H1 (cell line): Measurements from ENCODE around the gene TRABD. TPM values are rescaled to one million over a fixed set of nuclear protein-coding genes. Genes with fewer than 3 reads are reported as not detected.

Source experiments
- CTCF ChIA-PET: fragments of 300-600 bp; sonication (Branson Sonifier 250); formaldehyde crosslinking; loops from one replicate; lab custom pipeline; 2021; ENCODE audit not compliant: partially characterized antibody; lab: Charles Lee
- POLR2A ChIA-PET: fragments of 300-600 bp; sonication (Branson Sonifier 250); formaldehyde crosslinking; loops from one replicate; lab custom pipeline; 2021; ENCODE audit warnings: inconsistent platforms; ENCODE audit not compliant: partially characterized antibody; lab: Charles Lee
- DNase-seq, 2 experiments: peaks; one replicate each; pipeline versions ENCODE4 v3.0.0 to v3.0.0-alpha.2; 2010 to 2022; ENCODE audit warnings: low spot score in 2 of 2, low read depth in 1 of 2, mixed read lengths in 1 of 2
- FAIRE-seq: peaks from 2 replicates; lab custom pipeline; 2011; peaks lifted over from hg19 to GRCh38; lab: Jason Lieb, UNC
- H2AFZ ChIP-seq: 2 replicates; pipeline ENCODE4 v1.8.1; 2012; ENCODE audit warnings: low read length, inconsistent platforms
- H2AK5ac ChIP-seq: 2 replicates; pipeline ENCODE4 v1.6.1; 2013; ENCODE audit warnings: low read depth, low read length
- H2BK120ac ChIP-seq: replicated peaks from 2 replicates; pipeline ENCODE3; 2013; ENCODE audit warnings: low read depth, low read length, inconsistent platforms
- H2BK12ac ChIP-seq: 2 replicates; pipeline ENCODE4 v1.6.1; 2013; ENCODE audit warnings: low read depth, low read length
- H2BK15ac ChIP-seq: 2 replicates; pipeline ENCODE4 v1.6.1; 2013; ENCODE audit warnings: low read length
- H2BK20ac ChIP-seq: 2 replicates; pipeline ENCODE4 v1.6.1; 2013; ENCODE audit warnings: low read length
- H2BK5ac ChIP-seq: 2 replicates; pipeline ENCODE4 v1.6.1; 2013; ENCODE audit warnings: low read depth, low read length
- H3K14ac ChIP-seq: 2 replicates; pipeline ENCODE4 v1.6.1; 2013; ENCODE audit warnings: inconsistent platforms; ENCODE audit not compliant: insufficient read length
- H3K18ac ChIP-seq: 2 replicates; pipeline ENCODE4 v1.6.1; 2013; ENCODE audit warnings: low read length; ENCODE audit errors: extremely low read depth
- H3K23ac ChIP-seq: 2 replicates; pipeline ENCODE4 v1.6.1; 2013; ENCODE audit warnings: inconsistent platforms; ENCODE audit not compliant: insufficient read length
- H3K23me2 ChIP-seq: 2 replicates; pipeline ENCODE4 v1.6.1; 2013; ENCODE audit warnings: low read depth, low read length
- H3K27ac ChIP-seq: 2 replicates; pipeline ENCODE4 v1.6.1; 2011; ENCODE audit warnings: low read depth, low read length, inconsistent platforms
- H3K27me3 ChIP-seq, 4 experiments: replicated peaks in 1 of 4; 1 replicate in 1 of 4; 2 replicates in 3 of 4; pipeline versions ENCODE4 v1.6.1 to v1.8.1; 2011 to 2013; ENCODE audit warnings: low read length in 3 of 4, mild to moderate bottlenecking in 3 of 4, inconsistent platforms in 2 of 4, mixed read lengths in 2 of 4, moderate library complexity in 1 of 4; ENCODE audit not compliant: control insufficient read depth in 3 of 4, insufficient read depth in 3 of 4; ENCODE audit errors: extremely low read depth in 1 of 4
- H3K36me3 ChIP-seq, 4 experiments: 2 replicates each; pipeline versions ENCODE4 v1.6.1 to v1.8.1; 2011 to 2013; ENCODE audit warnings: mild to moderate bottlenecking in 4 of 4, low read length in 3 of 4, moderate library complexity in 2 of 4, control low read depth in 1 of 4, inconsistent platforms in 1 of 4; ENCODE audit not compliant: insufficient read depth in 4 of 4, control insufficient read depth in 2 of 4
- H3K4ac ChIP-seq: replicated peaks from 2 replicates; pipeline ENCODE3; 2013; ENCODE audit warnings: low read length, low read depth, mixed read lengths, inconsistent platforms; ENCODE audit not compliant: insufficient read length
- H3K4me1 ChIP-seq, 4 experiments: replicated peaks in 1 of 4; 1 replicate in 1 of 4; 2 replicates in 3 of 4; pipeline versions ENCODE4 v1.6.1 to v1.8.1; 2011 to 2013; ENCODE audit warnings: low read length in 3 of 4, inconsistent platforms in 2 of 4, mixed read lengths in 1 of 4; ENCODE audit not compliant: insufficient read depth in 4 of 4, control insufficient read depth in 3 of 4
- H3K4me2 ChIP-seq, 2 experiments: 2 replicates each; pipeline versions ENCODE4 v1.6.1 to v1.8.1; 2011 to 2013; ENCODE audit warnings: low read depth in 2 of 2, low read length in 2 of 2, control low read depth in 1 of 2, inconsistent platforms in 1 of 2, mild to moderate bottlenecking in 1 of 2; ENCODE audit not compliant: insufficient read depth in 1 of 2
- H3K4me3 ChIP-seq, 4 experiments: fragments of 200-600, 300-600 bp in 1 of 4; sonication (generic), shearing (Covaris generic), sonication (Bioruptor Twin) in 1 of 4; 2 replicates each; pipeline versions ENCODE4 v1.5.1 to v1.8.1; 2011 to 2016; ENCODE audit warnings: low read length in 4 of 4, low read depth in 3 of 4, control low read depth in 2 of 4, inconsistent platforms in 2 of 4, mild to moderate bottlenecking in 2 of 4, mixed read lengths in 1 of 4, moderate library complexity in 1 of 4; ENCODE audit not compliant: insufficient read depth in 2 of 4; ENCODE audit errors: extremely low read depth in 1 of 4
- H3K56ac ChIP-seq: replicated peaks from 2 replicates; pipeline ENCODE3; 2013; ENCODE audit warnings: low read depth, mild to moderate bottlenecking, mixed read lengths, low read length, inconsistent platforms; ENCODE audit not compliant: insufficient read length
- H3K79me1 ChIP-seq: 2 replicates; pipeline ENCODE4 v1.6.1; 2013; ENCODE audit warnings: low read depth, low read length, control low read depth
- H3K79me2 ChIP-seq, 2 experiments: 2 replicates each; pipeline versions ENCODE4 v1.6.1 to v1.8.1; 2012 to 2013; ENCODE audit warnings: low read length in 2 of 2, mild to moderate bottlenecking in 2 of 2, inconsistent platforms in 1 of 2; ENCODE audit not compliant: insufficient read depth in 2 of 2, control insufficient read depth in 1 of 2
- H3K9ac ChIP-seq, 4 experiments: replicated peaks in 1 of 4; 1 replicate in 1 of 4; 2 replicates in 3 of 4; pipeline versions ENCODE4 v1.6.1 to v1.8.1; 2011 to 2013; ENCODE audit warnings: low read depth in 3 of 4, low read length in 3 of 4, control low read depth in 2 of 4, mild to moderate bottlenecking in 2 of 4, moderate library complexity in 2 of 4, inconsistent platforms in 1 of 4; ENCODE audit errors: extremely low read depth in 1 of 4
- H3K9me3 ChIP-seq, 2 experiments: 2 replicates each; pipeline versions ENCODE4 v1.6.1 to v1.8.1; 2012 to 2013; ENCODE audit warnings: mild to moderate bottlenecking in 2 of 2, moderate library complexity in 2 of 2, control low read depth in 1 of 2, inconsistent platforms in 1 of 2, low read depth in 1 of 2, low read length in 1 of 2, mixed read lengths in 1 of 2; ENCODE audit not compliant: insufficient read depth in 2 of 2
- H4K20me1 ChIP-seq, 2 experiments: replicated peaks in 1 of 2; 2 replicates each; pipeline versions ENCODE3 to v1.8.1; 2011 to 2013; ENCODE audit warnings: inconsistent platforms in 2 of 2, low read length in 2 of 2, mild to moderate bottlenecking in 1 of 2; ENCODE audit not compliant: insufficient read depth in 2 of 2, control insufficient read depth in 1 of 2
- H4K5ac ChIP-seq: 2 replicates; pipeline ENCODE4 v1.6.1; 2013; ENCODE audit warnings: low read length, low read depth, mixed read lengths, inconsistent platforms; ENCODE audit not compliant: insufficient read length
- H4K8ac ChIP-seq: 2 replicates; pipeline ENCODE4 v1.8.0; 2013; ENCODE audit warnings: mild to moderate bottlenecking, moderate library complexity, low read length, inconsistent platforms; ENCODE audit not compliant: insufficient read depth; ENCODE audit errors: extremely low read depth
- H4K91ac ChIP-seq: replicated peaks from 2 replicates; pipeline ENCODE3; 2013; ENCODE audit warnings: low read length, mixed read lengths, inconsistent platforms; ENCODE audit not compliant: insufficient read length
- ATF3 ChIP-seq: IDR thresholded peaks from 2 replicates; pipeline ENCODE4 v1.6.1; 2011; ENCODE audit warnings: low read depth, mild to moderate bottlenecking, low read length; ENCODE audit not compliant: insufficient read depth
- CREB1 ChIP-seq: IDR thresholded peaks from 2 replicates; pipeline ENCODE4 v1.6.1; 2012; ENCODE audit warnings: inconsistent platforms
- EGR1 ChIP-seq: IDR thresholded peaks from 2 replicates; pipeline ENCODE4 v1.6.1; 2011; ENCODE audit warnings: low read depth, low read length, borderline replicate concordance
- FOSL1 ChIP-seq: IDR thresholded peaks from 2 replicates; pipeline ENCODE4 v1.6.1; 2011; ENCODE audit warnings: mild to moderate bottlenecking, low read depth, low read length, moderate library complexity; ENCODE audit not compliant: insufficient read depth
- SUZ12 ChIP-seq: fragments of 200-600 bp; sonication (generic); IDR thresholded peaks from 2 replicates; pipeline ENCODE4 v1.6.1; 2012; ENCODE audit warnings: mild to moderate bottlenecking, inconsistent platforms, low read length, moderate library complexity, mixed read lengths
- WGBS, 2 experiments: shearing (Covaris generic) in 1 of 2; methylation state at CpG; one replicate each; pipeline versions ENCODE4 v1.1.6 to v1.1.7; 2013 to 2015; ENCODE audit warnings: low lambda C conversion rate in 2 of 2, mixed read lengths in 2 of 2, inconsistent platforms in 1 of 2, low coverage in 1 of 2, missing lambda C conversion rate in 1 of 2; ENCODE audit not compliant: insufficient replicate concordance in 2 of 2, insufficient coverage in 1 of 2, insufficient read length in 1 of 2; ENCODE audit errors: extremely low coverage in 1 of 2, missing lambda C conversion rate in 1 of 2; 5-methylcytosine and 5-hydroxymethylcytosine counted together
- polyA plus RNA-seq, 7 experiments: library from polyadenylated mRNA; depleted of rRNA in 3 of 7; stranded (reverse) in 5 of 7; unstranded in 2 of 7; fragments of >200 nt in 5 of 7; fragments of 200-250 nt in 2 of 7; gene quantifications; 1 replicate in 5 of 7; 2 replicates in 1 of 7; 4 replicates in 1 of 7; pipeline versions ENCODE4 v1.2.1 to v1.2.3, GENCODE V29; 2011 to 2013; ENCODE audit warnings: missing spikeins in 2 of 7, mixed read lengths in 2 of 7
- total RNA-seq: library from RNA; stranded (reverse); fragmentation: NEBNext Ultra II Directional; extraction: Animal tissue kit (Norgen Biotek cat#: 25700); gene quantifications from 2 replicates; pipeline ENCODE4 v1.2.1, GENCODE V29; 2021

Gene TRABD
- total and polyA plus RNA-seq, 2 of the 8 experiments (the other 6 are each of a cell fraction or from before 2014, with no cell fraction given) = 44.2 to 57.5 TPM

- Histone ChIP-seq H3K9me3 (no peaks in the 10 kb centered on the region), H3K4me3 (peak overlapping the region in 1 of 4 experiments; percentile 21; a peak in 2 of 8 replicates), H2AK5ac (no peak overlapping the region), H4K20me1 (peaks cover 0 to 7% of the 10 kb centered on the region in 2 experiments), H3K23ac (no peak overlapping the region), H4K91ac (no peak overlapping the region), H2BK120ac (no peak overlapping the region), H4K8ac (no peak overlapping the region), H3K4ac (no peak overlapping the region), H3K9ac (no peak overlapping the region), H3K27me3 (no peaks in the 10 kb centered on the region; a peak in 1 of 7 replicates), H3K18ac (no peak overlapping the region), H2BK15ac (no peak overlapping the region), H3K56ac (no peak overlapping the region), H3K79me2 (no peaks in the 10 kb centered on the region), H2BK5ac (no peak overlapping the region), H2AFZ (no peak overlapping the region), H3K27ac (no peak overlapping the region), H3K14ac (no peak overlapping the region), H3K79me1 (no peaks in the 10 kb centered on the region; the same call in 1 of the 2 replicates), H2BK12ac (no peak overlapping the region), H4K5ac (no peak overlapping the region), H2BK20ac (no peak overlapping the region), H3K23me2 (no peaks in the 10 kb centered on the region), H3K36me3 (no peaks in the 10 kb centered on the region), H3K4me2 (peak overlapping the region; percentile 7 to 42; a peak in 2 of 4 replicates), H3K4me1 (peaks cover 0 to 5% (median 2%) of the 10 kb centered on the region in 4 experiments; a peak in 3 of 7 replicates)
- ChIA-PET CTCF (interaction anchor here (0.7 kb wide), 1 partner anchor 21 kb away, joined by 5 read pairs; no protein-coding TSS in a partner anchor), POLR2A (no interaction called here)
- 88% methylated on average over 12 of the region's 22 CpGs; no CpG with 5 or more reads in 1 of the 2 experiments for WGBS, 2 experiments
- TF ChIP-seq FOSL1 (no peak), EGR1 (no peak), SUZ12 (no peak), ATF3 (no peak), CREB1 (no peak)
- DNase-seq (no peak), FAIRE-seq (no peak)
Measured at GRCh38 chr22:50178471-50178864, 7.2 kb upstream of the TRABD start.
